Measurements from ENCODE around the gene PWP2.
A peak's percentile ranks its signal among the peaks of the same experiment; 100 is the strongest.
"Not testable (repeated sequence)": the region's sequence is repeated elsewhere in the genome, so short reads cannot be mapped to it uniquely, and the experiment has no call there.

Gene PWP2

GRCh38 chr21:44107026-44107501, at the start of gene PWP2:
Gene PWP2, plus strand, starts transcription at chr21:44107399. Its CDS starts 18 bp downstream, at chr21:44107417.
- not testable (repeated sequence) for DNase-seq (ENCODE audit: low read depth)

GRCh38 chr21:44057960-44058651, 49.1 kb upstream of the PWP2 start:
- DNase-seq (ENCODE audit: low read depth): no peak

GRCh38 chr21:44058652-44058964, 48.6 kb upstream of the PWP2 start:
- DNase-seq (ENCODE audit: low read depth): no peak

GRCh38 chr21:44058981-44059380, 48.2 kb upstream of the PWP2 start:
- no peak for DNase-seq (ENCODE audit: low read depth)

- DNase-seq (ENCODE audit: low read depth): no peak
Observed at GRCh38 chr21:44059710-44060109, 47.5 kb upstream of the PWP2 start.

- DNase-seq (ENCODE audit: low read depth): no peak
Observed at GRCh38 chr21:44062380-44062779, 44.8 kb upstream of the PWP2 start.

- DNase-seq (ENCODE audit: low read depth): no peak
Observed at GRCh38 chr21:44063151-44063912, 43.9 kb upstream of the PWP2 start.

- no peak for DNase-seq (ENCODE audit: low read depth)
Observed at GRCh38 chr21:44064852-44065403, 42.3 kb upstream of the PWP2 start.

- DNase-seq (ENCODE audit: low read depth): peak; percentile 0
Observed at GRCh38 chr21:44065428-44065827, 41.8 kb upstream of the PWP2 start.

GRCh38 chr21:44066116-44066515, 41.1 kb upstream of the PWP2 start:
- no peak for DNase-seq (ENCODE audit: low read depth)

GRCh38 chr21:44067011-44067839, 40.0 kb upstream of the PWP2 start:
- no peak for DNase-seq (ENCODE audit: low read depth)

GRCh38 chr21:44070391-44070790, 36.8 kb upstream of the PWP2 start:
- DNase-seq (ENCODE audit: low read depth): no peak

GRCh38 chr21:44071359-44072104, 35.7 kb upstream of the PWP2 start:
- DNase-seq (ENCODE audit: low read depth): no peak

- DNase-seq (ENCODE audit: low read depth): no peak
Observed at GRCh38 chr21:44072111-44072510, 35.1 kb upstream of the PWP2 start.

- DNase-seq (ENCODE audit: low read depth): no peak
Observed at GRCh38 chr21:44074315-44074958, 32.8 kb upstream of the PWP2 start.

- DNase-seq (ENCODE audit: low read depth): no peak
Observed at GRCh38 chr21:44076316-44076715, 30.9 kb upstream of the PWP2 start.

- no peak for DNase-seq (ENCODE audit: low read depth)
Observed at GRCh38 chr21:44078411-44078981, 28.7 kb upstream of the PWP2 start.

GRCh38 chr21:44079446-44079845, 27.8 kb upstream of the PWP2 start:
- DNase-seq (ENCODE audit: low read depth): no peak

- DNase-seq (ENCODE audit: low read depth): no peak
Observed at GRCh38 chr21:44079846-44080245, 27.4 kb upstream of the PWP2 start.

- DNase-seq (ENCODE audit: low read depth): no peak
Observed at GRCh38 chr21:44082648-44083440, 24.4 kb upstream of the PWP2 start.

Data from HS-5 (cell line).